GM19238 (cell line): ENCODE results near the gene NME9.

Source experiments
- DNase-seq: peaks from one replicate; pipeline ENCODE4 v3.0.0; 2011; ENCODE audit warnings: low spot score; ENCODE audit not compliant: insufficient read length

Gene NME9

DNA sequence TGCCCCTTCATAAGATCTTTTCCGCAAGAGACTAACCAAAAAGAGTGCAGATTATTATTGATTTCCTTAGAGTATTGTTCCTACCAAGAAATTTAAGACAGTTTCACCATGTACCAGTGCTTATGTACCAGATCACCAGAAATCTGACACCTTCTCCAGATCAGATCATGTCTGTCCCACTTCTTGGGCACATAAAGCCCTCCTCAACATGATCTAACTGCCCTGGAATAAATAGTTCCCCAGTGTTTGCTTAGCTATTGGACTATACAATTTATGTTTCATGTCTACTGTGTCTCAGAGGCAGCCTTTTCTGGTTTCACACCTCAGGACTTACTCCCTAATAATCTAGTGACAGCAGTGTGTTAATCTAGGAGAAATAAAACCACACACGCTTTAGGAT lies 46.8 kb downstream of the NME9 start:
- DNase-seq, result no peak

DNA sequence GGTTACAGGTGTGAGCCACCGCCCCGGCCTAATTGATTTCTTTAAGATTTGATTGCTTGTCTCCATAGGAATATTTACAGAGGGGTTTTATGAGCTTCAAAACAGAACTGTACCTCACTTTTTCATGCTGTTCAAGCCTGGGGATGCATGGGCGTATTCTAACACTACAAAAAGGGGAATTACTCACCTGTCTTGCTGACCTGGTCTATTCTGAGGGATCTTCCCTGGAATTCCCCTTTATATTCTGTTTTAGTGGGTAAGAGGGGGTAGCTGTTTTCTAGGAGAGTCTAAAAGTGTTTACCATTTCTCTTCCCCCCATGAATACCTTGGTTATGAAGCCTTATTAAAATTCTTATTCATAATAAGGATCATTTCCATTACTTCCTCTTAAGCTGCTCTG lies 48.1 kb downstream of the NME9 start:
- DNase-seq, result no peak

DNA sequence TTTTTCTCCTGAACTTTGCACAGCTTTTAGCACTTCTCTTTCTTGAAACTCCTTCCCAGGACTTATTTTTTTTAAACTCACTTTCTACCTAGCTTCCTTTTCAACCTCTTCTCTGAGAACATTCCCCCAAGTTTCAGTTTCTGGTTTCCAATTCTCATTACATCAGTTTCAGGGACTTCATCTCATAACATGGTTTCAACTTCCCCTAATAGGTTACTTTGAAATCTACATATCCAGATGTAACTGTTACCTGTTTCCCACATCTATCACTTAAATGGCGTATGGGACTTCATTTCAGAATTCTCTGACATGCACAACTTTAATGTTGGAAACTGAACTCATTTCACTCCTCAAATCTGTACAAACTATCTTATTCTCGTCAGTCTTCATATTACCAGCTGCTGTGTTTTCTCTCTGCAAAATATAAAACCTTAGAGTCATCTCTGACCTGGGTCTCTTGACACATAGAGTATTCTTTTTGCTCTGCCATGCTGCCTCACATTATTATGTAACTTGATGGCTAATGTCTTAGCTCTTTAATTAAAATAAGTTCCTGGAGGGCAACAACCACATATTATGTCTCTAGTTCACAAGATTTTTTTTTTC lies 58.4 kb downstream of the NME9 start:
- peak; percentile 7 for DNase-seq

DNA sequence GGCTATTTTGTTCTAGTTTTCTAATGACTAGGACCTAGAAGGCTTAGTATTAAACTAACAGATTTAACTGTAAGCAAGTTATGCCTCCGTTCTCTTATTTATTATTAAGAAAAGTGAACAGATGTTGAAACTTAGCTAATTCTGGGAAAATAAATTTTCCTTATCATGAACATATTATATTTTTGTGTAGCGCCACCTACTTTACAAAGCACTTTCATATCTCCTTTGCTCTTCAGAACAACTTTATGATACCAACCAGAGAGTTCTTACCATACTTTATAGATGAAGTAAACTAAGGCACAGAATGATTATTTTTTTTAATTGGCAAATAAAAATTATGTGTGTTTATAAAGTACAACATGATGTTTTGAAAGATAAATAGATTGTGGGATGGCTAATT lies 59.4 kb downstream of the NME9 start:
- DNase-seq, result no peak

DNA sequence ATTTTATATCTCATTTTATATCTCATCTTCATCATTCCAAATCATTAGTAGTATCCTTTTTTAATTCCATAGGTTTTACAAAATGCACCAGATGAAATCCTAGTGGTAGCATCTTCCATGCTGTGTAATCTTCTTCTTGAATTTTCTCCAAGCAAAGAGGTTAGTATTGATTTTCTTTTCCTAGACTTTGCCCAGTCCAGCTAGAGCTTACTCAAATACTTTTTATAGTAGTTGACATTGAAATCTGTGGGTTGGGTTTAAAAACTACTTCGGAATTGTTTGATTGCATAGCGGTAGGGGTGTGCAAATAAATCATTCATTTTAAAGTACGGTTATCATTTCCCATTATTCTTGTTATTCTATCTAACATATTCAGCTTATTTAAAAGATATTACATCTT lies 62.6 kb downstream of the NME9 start:
- no peak for DNase-seq

DNA sequence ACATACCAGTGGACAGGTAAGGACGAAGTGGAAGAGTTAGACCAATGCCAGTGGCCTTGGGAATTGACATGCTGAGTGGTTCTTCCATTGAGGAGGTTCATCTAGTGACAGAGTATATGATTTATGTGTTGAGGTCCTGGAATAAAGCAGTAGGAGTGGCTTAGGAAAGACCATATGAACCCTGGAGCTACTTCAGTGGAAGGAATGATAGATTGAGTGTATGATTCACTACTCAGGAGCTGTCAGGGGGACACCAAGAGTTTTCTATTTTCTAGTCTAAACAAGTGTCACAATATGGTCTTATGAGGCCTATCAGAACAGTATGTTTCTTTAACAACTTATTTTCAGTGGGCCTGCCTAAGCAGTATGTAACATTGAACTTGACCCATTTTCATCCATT lies 63.9 kb downstream of the NME9 start:
- no peak for DNase-seq

DNA sequence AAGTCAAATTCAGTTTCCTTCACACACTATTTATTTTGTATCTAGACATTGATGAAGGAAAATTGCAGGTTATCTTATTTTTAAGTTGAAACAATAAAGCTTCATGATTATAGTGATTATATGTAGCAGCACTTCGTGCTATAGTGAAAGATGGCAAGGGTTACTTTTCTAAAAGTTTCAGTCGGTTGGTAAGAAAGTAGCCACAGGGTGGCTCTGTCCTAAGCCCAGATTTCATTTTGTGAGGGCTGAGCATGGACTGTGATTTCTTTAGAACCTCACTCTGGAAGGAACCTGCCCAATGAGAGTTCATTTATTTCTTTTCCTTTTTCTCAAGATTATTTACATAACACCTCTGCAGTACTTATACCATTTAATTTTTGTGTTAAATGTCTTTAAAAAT lies 66.5 kb downstream of the NME9 start:
- no peak for DNase-seq

DNA sequence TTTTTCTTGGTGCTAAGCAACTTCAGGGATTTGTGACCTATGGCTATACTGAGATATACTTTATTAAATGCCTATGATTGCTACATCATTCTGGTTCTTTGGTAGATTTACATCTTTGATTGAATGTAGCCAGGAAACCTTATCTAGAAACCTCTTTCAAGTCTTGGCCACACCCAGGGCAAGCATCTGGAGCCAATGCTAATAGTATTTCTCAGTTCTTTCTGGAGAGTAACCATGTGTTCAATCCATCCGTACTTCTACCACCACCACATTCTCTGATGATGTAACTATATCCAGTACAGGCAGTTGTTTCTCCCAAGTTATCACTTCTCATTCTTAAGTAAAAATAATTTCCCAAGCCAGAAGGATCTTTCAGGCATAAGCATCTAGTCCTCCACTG lies 69.0 kb downstream of the NME9 start:
- DNase-seq, result no peak

DNA sequence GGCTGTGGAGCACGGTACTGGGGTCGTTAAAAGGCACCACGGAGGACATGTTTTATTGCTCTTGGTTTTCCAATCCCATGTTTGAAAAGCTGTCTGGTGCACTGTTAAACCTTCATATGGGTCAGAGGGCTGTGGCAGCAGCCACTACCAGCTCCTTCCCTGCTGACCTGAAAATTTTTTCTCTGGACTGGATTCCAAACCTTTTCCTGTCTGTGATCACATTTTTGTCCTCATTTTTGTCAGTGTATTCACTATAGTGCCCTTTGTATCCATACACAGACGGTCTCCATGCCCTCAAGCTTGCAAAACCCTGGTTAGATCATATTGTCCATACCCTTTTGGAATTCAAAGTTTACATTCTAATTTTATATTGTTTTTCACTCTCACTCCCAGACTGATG lies 70.5 kb downstream of the NME9 start:
- DNase-seq, result no peak

DNA sequence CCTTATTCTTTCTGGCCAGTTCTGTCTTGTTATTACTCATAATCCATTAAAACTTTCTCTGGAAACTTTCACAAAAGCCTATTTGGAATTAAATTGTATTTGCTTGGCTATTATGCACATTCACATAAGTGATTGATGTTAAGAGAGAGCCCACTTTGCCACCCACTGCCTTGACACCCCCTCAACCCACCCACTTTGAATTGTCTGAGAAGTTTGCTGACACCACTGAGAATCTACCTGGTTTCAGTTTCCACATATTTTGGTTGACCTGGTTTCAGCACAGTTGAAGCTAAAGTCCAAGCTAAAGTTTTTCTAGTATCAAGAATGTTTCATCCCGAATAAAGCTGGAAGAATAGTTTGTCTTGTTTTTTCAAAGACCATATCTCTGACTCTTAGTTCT lies 71.7 kb downstream of the NME9 start:
- DNase-seq, result no peak

DNA sequence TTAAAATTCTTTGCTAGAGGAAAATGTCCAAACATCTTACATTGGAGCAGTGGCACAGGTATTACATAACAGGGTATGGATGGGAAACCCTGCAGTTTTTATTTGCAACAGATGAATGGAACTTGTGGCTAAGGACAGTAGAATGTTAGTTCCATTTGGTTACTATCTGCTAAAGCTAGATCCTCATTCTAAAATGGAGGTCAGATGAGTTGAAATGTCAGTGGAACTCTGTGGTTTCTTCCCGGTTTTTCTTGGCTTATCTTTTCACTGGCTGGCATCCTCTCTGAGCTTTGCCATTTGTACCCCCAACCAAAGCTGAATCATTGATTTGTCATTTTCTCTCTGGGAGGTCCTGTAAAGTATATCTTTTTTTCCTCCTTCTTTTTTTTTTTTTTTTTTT lies 73.6 kb downstream of the NME9 start:
- DNase-seq, result no peak

DNA sequence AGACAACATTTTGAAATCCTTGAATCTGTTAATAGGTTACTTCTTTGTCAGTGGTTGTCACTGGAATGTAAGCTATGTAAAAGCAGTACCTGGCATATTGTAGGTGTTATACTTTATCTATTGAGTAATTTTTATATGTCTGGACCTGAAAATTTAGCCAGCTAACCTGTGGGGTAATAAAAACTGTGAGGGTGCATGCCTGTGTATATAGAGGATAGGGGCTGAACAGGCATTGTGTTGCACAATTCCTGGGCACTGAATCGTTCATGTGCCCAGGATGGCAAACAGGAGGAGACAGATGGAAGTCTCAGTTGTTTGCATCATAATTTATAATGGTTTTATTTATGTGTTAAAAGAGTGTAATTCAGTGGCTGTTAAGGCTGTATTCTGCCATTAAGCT lies 75.4 kb downstream of the NME9 start:
- DNase-seq, result no peak

DNA sequence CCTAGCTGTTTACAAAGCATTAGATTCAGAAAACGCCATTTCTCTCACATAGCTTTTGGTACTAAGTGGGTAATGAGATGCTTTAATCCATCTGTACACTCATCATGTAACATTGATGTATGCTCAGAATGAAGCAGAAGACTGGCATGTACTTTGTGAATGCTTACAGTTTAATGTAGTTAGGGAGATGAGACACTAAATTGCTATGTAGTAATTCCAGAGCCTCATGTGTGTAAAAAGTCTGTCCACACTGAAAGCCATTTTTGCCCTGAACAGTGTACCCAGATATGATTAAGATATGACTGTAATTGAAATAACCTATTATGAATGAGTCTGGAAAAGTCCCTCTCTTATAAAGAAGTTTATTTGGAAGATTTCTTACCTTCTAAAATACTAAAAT lies 76.0 kb downstream of the NME9 start:
- DNase-seq, result no peak
